ENCODE measurements around the gene HSPG2.

GRCh38 chr1:21851430-21852250 lies 85.5 kb downstream of the HSPG2 start:
- no peak for TF ChIP-seq CTCF (IDR thresholded peaks at IDR 0.05)
- TF ChIP-seq SIN3A (IDR thresholded peaks at IDR 0.05; ENCODE audit: borderline replicate concordance, insufficient read depth, low read depth, low read length), result no peak
- no peak for TF ChIP-seq POLR2AphosphoS5 (IDR thresholded peaks at IDR 0.05; ENCODE audit: low read depth, low read length)
- TF ChIP-seq REST (IDR thresholded peaks at IDR 0.05; ENCODE audit: insufficient read depth in 1 of 2, low read depth in 2 of 2, low read length in 1 of 2), result no peak

All from Panc1 (cell line).